ENCODE measurements around the gene LY6G5C.
A peak's percentile ranks its signal among the peaks of the same experiment; 100 is the strongest.
"Not testable (repeated sequence)": the region's sequence is repeated elsewhere in the genome, so short reads cannot be mapped to it uniquely, and the experiment has no call there.

The LY6G5C gene

DNA sequence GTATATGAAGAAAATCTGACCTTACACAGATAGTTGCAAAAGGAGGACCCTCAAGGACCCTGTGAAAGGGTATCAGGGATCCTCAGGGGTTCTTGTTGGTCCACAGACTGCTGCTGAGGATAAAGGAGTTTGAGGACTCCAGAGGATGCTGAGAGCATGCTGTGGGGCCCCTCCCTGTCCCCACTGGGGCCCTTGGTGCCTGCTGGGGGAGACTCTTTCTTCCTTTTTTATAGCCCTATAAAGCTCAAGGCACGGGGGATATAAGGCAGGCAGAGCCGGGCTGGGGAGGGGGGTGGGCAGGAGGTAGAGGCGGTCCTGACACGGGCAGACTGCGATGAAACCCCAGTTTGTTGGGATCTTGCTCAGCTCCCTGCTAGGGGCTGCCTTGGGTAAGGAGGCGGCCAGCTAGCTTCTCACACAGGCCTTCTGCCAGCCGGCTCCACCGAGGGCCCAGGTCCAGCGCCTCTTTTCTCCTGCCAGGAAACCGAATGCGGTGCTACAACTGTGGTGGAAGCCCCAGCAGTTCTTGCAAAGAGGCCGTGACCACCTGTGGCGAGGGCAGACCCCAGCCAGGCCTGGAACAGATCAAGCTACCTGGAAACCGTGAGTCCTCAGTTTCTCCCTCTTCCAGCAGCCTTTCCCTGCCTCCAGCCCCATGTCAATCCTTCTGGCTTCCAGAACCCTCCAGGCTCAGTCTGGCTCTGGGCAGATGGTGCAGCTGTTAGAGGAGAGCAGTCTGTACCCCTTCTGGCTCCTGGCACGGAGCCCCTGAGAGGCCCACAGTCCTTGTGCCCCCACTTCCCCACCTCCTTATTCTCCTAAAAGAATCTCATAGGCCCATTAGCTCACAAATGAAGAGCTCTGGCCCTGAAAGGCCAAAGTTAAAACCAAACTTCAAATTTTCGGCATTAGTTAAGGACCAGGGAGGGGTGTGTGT lies 34.4 kb upstream of the LY6G5C start, which contains the start of gene LY6G6D:
TSS of gene LY6G6D (plus strand) at position 327 of the 937 bp plus-strand sequence. CDS start at position 335, 8 bp downstream.
- no peak for DNase-seq (ENCODE audit: low read depth in 1 of 2, low spot score in 1 of 2)

DNA sequence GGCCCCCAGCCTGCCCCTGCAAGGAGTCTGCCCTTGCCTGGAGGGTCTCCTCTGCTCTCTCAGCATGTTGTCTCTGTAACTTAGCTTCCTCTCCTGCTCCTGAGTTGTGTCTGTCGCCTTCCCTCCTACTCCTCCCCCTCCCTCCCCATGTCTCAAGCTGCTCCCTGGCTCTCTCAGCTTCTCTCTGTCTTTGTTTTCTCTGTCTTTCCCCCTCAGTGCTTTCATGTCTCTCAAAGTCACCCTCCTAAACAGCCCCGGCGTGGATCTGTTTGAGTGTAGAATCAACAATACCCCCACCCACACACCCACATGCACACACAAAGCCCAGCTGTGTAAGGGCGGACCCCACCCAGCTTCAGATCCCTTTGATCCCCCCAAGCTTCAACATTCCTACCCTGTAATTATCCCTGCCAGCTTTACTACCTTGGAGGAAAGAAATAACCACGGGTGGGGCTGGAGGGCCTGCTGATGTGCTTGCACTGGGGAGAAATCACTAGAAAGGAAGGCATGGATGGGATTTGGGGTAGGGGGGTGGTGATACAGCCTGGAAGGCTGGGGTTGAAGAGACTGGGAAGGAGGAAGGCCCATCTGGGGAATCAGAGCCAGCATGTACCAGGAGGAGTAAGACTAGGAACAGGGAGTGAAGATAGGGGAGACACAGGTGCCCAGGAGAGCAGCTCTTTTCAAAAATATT lies 33.3 kb upstream of the LY6G5C start:
- DNase-seq (ENCODE audit: low read depth in 1 of 2, low spot score in 1 of 2): no peak

DNA sequence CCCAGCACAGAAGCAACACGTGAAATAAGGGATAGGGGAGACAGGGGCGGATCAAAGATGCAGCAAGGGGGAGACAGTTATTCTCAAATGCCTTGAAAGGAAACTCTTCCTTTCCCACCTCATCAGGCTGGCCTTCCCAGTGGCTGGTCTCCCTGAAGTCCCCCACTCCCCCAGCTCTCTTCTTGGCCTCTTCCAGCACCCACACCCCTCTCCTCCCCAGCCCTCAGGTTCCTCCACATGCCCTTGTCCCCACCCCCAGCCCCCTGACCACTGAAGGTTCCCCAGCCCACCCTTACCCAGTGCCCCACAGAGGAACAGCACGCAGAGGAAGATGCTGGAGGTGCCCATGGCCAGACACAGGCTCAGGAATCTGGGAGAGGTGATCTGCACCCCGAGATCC lies 32.6 kb upstream of the LY6G5C start:
- DNase-seq (ENCODE audit: low read depth in 1 of 2, low spot score in 1 of 2): no peak

DNA sequence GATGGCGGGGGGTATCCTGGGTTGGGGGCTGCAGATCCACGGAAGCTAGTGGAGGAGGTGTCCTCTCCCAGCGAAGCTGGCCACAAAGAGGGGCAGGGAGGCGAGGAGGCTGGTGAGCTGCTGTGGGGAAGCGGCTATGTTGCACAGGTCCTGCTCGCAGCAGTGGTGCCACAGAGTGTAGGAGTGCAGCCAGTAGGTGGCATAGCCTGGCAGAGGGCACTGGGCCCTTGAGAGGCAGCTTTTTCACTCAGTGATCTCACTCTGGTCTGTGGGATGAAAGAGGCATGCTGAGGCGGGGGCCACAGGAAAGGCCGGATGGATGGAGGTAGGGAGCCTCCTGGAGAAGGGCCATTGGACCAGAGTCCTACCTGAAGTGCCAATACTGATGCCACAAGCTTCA lies 31.4 kb upstream of the LY6G5C start:
- no peak for DNase-seq (ENCODE audit: low read depth in 1 of 2, low spot score in 1 of 2)

DNA sequence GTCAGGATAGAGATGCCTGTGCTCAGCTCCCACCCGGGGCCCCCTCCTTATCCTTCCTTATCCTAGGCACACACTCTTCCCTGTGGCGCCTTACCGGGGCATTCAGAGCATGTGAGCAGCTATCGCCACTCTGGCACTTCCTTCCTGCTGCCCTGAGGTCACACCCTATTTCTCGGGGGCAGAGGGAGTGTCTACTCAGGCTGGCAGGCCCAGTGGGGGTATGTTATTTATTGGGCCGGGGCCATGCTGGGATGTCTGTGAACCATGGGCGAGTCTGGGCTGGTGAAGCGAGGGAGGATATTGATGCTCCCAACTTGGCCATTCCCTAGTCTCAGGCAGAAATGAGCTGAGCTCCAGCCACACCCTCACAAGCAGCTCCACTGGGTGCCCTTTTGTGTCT lies 30.4 kb upstream of the LY6G5C start:
- DNase-seq (ENCODE audit: low read depth in 1 of 2, low spot score in 1 of 2): no peak

DNA sequence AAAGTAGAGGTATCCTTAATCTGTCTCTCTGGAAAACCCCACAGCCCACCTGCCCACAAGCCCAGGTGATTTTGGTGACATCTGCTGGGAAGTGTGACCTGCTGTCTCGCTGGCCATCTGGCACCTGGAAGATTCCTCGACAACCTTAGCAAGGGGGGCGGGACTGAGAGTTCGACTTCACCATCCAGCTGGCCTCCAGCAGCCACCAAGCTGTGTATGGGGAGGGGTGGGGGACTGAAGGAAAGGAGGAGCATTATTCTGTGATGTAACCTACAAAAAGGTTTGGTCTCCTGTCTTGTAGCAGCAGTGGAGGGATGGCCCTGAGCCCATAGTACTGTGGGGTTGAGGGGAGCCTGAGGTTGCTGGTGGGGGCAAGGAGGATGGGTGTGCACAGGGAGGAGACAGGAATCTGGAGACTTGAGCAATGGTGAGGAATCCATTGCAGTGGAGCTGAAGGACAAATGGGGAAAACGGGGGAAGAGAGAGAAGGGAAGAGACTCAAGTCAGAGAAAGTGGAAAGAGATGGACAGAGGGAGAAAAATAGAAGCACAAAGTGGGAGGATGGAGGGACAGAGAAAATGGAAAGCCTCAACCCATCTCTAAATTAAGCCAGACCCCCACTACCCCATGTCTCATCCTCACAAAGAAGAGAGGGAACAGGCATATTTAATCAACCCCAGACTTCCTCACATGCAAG lies 29.8 kb upstream of the LY6G5C start:
- no peak for DNase-seq (ENCODE audit: low read depth in 1 of 2, low spot score in 1 of 2)

DNA sequence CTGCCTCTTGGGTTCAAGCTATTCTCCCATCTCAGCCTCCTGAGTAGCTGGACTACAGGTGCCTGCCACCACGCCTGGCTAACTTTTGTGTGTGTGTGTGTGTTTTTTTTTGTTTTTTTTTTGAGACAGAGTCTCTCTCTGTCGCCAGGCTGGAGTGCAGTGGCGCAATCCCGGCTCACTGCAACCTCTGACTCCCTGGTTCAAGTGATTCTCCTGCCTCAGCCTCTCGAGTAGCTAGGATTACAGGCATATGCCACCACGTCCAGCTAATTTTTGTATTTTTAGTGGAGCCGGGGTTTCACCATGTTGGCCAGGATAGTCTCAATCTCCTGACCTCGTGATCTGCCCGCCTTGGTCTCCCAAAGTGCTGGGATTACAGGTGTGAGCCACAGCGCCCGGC lies 28.3 kb upstream of the LY6G5C start:
- not testable (repeated sequence) for DNase-seq (ENCODE audit: low read depth in 1 of 2, low spot score in 1 of 2)

DNA sequence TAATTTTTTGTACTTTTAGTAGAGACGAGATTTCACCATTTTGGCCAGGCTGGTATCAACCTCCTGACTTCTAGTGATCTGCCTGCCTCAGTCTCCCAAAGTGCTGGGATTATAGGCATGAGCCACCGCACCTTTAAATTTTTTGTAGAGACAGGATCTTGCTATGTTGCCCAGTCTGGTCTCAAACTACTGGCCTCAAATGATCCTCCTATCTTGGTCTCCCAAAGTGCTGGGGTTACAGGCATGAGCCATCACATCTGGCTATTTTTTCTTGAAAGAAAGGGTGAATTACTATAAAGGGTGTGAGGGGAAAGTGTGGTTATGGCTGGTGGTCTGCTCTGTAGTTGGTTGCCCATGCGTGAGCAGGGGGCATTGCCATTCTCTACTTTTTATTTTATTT lies 27.4 kb upstream of the LY6G5C start:
- no peak for DNase-seq (ENCODE audit: low read depth in 1 of 2, low spot score in 1 of 2)

DNA sequence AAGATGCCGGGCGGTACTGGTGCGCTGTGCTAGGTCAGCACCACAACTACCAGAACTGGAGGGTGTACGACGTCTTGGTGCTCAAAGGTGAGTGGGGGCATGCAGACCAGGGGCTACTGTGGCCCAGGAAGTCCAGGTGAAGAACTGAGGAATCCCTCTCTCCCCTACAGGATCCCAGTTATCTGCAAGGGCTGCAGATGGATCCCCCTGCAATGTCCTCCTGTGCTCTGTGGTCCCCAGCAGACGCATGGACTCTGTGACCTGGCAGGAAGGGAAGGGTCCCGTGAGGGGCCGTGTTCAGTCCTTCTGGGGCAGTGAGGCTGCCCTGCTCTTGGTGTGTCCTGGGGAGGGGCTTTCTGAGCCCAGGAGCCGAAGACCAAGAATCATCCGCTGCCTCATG lies 26.8 kb upstream of the LY6G5C start:
- no peak for DNase-seq (ENCODE audit: low read depth in 1 of 2, low spot score in 1 of 2)

DNA sequence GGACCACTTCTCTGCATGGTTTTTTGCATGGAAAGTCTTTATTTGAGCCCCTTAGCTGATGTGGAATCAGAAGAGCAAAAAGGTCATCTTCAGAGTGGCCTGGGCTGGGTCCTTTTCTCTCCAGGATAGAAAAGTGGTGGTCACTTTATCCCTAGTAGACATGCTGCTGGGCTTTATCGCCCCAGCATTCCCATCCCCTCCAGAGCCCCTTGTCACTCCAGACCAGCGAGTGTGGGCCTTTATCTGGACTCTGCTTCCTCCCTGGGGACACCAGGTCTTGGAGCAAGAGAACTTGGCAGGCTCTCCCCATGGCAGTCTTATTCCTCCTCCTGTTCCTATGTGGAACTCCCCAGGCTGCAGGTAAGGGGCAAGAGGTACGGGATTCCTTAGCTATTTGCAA lies 25.7 kb upstream of the LY6G5C start, which contains the start of gene LY6G6F:
TSS of gene LY6G6F (plus strand) at position 268 of the 400 bp plus-strand sequence. CDS start at position 309, 41 bp downstream.
- DNase-seq (ENCODE audit: low read depth in 1 of 2, low spot score in 1 of 2): no peak

DNA sequence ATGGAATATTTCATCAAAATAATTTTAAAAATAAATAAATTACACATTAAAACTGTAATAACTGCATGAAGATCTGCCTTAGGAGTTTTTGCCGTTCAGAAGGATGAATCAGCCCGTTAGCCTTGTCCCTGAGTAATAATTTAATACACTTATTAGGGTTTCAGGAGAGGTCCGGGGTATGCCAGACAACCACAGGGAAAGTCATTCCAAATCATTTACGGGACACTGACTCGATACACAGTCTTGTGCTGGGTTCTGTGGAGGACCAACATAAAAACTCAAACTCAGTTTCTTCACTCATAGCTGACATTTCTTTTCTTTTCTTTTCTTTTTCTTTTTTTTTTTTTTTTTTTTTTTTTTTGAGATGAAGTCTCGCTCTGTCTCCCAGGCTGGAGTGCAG lies 25.1 kb upstream of the LY6G5C start:
- DNase-seq (ENCODE audit: low read depth in 1 of 2, low spot score in 1 of 2): no peak

DNA sequence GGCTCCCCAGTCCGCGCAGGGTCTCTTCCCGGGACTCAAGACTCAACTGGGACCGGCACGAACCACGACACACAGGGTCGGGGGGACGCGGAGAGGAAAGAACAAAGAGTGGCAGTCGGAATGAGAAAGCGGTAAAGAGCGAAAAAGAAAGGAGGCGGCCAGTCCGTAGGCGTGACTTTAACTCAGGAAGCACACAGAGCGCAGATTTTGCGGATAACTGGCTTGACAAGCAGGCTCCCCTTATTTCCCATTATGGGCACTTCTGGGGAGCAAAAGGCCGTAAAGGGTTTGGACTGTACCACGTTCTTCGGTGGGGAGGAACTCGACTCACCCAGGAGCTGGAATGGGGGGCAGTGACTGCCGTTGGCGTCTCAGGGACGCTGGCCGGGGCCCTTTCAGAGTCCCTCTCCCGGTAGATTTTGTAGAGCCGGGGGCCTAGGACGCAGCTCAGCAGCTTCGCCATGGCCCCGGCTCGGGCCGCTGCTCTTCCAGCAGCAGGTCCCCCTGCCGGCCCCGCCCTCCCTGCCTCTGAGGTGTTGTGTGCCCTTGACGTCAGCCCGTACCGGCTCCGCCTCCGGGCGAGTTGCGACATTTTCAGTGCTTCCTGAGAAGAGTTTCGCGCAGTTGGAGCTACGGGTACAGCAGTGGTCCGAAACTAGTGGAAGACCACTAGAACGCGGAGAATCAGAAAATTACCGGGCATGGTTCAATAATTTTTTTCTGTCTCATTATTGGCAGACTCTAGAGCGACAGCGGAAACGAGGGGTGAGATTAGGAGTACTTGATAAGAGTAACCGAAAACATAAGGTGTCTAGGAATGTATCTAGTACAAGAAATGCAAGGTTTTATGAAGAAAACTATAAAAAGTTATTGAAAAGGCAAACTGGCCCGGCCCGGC lies 22.2 kb upstream of the LY6G5C start, which contains the start of gene ABHD16A:
TSS of gene ABHD16A (minus strand) at position 506 of the 898 bp plus-strand sequence. CDS start at position 463, 43 bp downstream.
- DNase-seq (ENCODE audit: low read depth in 1 of 2, low spot score in 1 of 2): peak; percentile 91 to 95

DNA sequence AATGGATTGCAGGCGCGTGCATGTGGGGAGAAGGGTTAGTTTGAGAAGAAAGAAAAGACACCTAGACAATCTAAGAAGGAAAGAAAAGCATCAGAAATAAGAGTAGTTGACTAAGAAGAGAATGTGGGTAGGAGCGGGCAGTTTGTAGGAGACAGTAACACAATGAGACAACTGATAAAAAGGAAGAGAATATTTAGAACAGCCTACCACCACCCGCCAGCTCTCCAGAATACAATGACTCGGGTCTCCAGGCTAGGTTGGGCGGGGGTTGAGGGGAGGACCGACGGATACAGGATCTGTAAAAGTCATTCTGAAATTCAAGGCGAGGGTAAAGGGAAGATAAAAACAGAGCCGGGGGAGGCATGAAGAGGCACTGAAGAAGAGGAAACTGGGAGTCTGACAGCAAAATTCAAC lies 21.5 kb upstream of the LY6G5C start:
- no peak for DNase-seq (ENCODE audit: low read depth in 1 of 2, low spot score in 1 of 2)

DNA sequence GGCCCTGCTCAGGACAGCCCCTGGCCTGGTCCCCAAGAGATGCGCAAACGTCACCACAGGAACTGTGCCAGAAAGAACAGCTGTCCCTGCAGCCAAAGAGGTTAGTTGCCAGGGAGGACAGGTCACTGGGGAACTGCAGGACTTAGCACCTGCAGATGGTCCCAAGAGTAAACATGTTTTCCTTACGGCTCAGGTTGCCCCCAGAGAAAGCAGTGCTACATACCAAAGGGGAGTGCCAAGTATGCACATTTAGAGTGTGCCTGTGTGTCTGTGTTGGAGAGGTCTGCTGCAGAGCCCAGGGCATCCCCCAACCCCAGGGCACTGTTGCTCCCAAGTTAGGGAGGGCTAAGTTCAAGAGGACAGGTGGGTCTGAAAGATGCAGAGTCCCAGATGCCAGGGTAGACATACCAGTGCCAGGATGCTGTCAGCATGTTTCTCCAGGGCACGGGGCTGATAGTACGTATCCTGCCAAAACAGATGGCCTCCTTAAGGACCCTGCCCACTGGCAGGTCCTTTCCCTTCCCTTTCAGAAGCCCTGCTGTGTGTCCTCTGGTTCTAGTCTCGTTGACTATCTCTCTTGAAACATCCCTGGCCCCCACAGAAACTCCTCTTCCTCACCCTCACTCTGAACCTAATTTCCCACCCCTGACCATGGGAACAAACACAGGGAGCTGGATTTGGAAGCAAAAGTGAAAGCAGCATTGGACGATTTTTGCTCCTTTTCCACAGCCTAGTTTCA lies 21.0 kb upstream of the LY6G5C start:
- DNase-seq (ENCODE audit: low read depth in 1 of 2, low spot score in 1 of 2): no peak

DNA sequence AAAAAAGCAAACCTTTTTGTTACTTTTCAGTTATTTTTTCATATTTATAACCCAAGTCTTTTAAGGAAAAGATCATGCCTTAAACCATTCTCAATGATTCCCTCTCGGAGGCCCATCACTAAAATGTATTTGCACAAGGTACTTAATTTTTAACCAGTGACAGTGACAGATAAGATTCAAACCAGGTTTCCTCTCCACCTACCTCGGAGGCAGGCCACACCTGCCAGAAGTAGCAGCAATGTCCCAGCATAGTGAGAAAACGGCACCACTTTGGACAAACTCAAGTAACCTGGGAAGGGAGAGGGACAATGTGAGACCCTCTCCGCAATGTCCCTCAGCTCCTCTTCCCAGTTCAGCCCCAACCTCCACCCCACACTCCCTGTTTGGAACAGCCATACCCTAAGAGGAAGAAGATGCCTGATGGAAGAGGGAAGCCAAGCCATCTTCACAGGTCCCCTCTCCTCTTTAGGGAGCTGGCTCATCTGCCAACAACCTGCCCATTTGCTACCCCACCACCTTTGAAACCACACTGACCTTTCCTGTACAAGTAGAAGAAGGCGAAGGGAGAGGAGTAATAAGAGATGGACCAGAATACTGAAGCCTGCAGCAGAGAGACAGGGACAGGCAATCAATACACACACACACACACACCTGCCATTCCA lies 20.0 kb upstream of the LY6G5C start:
- no peak for DNase-seq (ENCODE audit: low read depth in 1 of 2, low spot score in 1 of 2)

DNA sequence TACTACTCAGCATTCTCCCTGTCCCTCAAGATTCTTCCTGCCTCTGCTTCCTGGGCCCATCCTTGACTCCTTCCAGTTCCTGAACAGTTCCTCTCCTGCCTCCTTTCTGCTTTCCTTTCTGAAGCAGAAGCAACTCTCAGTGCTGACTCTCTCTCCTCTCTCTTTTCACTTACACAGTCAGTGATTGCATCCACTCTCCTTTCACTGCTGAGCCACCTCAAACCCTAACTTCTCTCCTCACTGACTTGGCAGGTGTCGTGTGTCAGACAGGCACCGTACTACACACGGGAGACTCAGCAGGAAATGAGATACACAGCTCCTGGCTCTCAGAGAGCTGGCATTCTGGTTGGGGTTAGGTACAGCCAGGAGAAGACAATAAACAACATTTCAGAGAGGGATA lies 16.7 kb upstream of the LY6G5C start:
- DNase-seq (ENCODE audit: low read depth in 1 of 2, low spot score in 1 of 2): no peak

DNA sequence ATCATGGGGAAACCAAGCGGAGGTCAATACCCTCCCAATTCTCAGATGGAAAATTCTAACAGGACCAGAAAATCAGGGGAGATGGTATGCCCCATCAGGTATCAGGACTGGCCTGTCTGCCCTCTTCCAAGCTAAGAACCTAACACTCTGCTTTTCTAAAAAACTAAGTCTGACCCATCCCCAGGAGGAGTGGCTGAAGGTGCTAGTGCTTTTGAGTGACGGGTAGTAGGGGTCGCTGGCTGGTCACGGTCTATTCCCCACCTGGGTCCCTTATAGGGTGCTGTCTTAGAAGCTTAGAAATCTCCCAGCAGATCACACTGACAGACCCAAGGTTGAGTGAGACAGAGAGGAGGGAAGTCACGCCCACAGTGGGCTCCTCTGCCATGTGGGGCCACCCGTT lies 12.7 kb upstream of the LY6G5C start:
- DNase-seq (ENCODE audit: low read depth in 1 of 2, low spot score in 1 of 2): no peak

DNA sequence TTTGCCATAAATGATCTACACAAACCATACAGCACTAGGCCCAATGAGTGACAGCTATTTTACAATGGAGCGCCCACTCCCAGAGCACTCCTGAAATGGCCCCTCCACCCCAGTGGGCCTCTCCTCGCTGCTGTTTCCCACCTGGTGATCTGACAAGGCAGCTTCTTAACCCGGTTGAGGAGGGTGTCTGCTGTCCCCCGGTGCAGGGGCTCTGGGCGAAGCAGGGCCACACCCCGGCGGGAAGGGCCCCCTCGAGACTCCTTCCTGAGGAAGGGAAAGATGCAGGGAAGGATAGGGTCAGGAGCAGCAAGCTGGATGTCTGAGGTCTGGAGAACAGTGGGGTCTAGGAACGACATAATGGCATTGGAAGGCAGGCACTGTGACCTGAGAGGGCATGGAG lies 12.0 kb upstream of the LY6G5C start:
- no peak for DNase-seq (ENCODE audit: low read depth in 1 of 2, low spot score in 1 of 2)

DNA sequence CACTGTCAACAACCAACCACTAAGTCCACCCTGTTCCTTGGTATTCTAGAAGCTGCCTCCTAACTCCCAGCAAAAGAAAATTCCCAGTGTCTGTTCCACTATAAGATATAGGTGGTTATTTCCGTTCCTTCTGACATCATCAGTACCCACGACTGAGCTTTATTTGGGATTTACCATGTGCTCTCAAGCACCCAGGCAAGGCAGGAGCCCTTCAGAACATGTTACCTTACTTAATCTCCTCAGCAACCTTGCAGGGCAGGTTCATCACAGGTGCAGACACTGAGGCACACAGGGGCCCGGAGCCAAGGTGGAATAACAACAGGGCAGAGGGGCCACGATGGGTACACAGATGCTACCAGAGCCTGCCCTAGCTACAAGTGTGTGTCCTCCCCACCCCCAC lies 11.5 kb upstream of the LY6G5C start:
- DNase-seq (ENCODE audit: low read depth in 1 of 2, low spot score in 1 of 2): no peak
